ENCODE results near the gene HSP90AA1.

The HSP90AA1 gene

GRCh38 chr14:102037686-102038085 lies 49.2 kb downstream of the HSP90AA1 start:
- no peak overlapping the region for H3K4me3 ChIP-seq (ENCODE audit: low read length, poor library complexity, severe bottlenecking)
- H4K20me1 ChIP-seq (ENCODE audit: insufficient read depth, low read length, poor library complexity, severe bottlenecking), result no peaks in the 10 kb centered on the region
- H3K4me1 ChIP-seq (ENCODE audit: insufficient read depth, low read length, poor library complexity, severe bottlenecking), result no peaks in the 10 kb centered on the region
- TF ChIP-seq EZH2phosphoT487 (IDR thresholded peaks at IDR 0.05; ENCODE audit: borderline replicate concordance), result no peak
- TF ChIP-seq, protein P1, sequence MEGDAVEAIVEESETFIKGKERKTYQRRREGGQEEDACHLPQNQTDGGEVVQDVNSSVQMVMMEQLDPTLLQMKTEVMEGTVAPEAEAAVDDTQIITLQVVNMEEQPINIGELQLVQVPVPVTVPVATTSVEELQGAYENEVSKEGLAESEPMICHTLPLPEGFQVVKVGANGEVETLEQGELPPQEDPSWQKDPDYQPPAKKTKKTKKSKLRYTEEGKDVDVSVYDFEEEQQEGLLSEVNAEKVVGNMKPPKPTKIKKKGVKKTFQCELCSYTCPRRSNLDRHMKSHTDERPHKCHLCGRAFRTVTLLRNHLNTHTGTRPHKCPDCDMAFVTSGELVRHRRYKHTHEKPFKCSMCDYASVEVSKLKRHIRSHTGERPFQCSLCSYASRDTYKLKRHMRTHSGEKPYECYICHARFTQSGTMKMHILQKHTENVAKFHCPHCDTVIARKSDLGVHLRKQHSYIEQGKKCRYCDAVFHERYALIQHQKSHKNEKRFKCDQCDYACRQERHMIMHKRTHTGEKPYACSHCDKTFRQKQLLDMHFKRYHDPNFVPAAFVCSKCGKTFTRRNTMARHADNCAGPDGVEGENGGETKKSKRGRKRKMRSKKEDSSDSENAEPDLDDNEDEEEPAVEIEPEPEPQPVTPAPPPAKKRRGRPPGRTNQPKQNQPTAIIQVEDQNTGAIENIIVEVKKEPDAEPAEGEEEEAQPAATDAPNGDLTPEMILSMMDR (conservative IDR thresholded peaks at IDR 0.05; ENCODE audit: low read length), result no peak
- H3K36me3 ChIP-seq (ENCODE audit: insufficient read depth, low read length), result peaks cover 95% of the 10 kb centered on the region
- no peaks in the 10 kb centered on the region for H3K79me2 ChIP-seq (ENCODE audit: insufficient read depth, low read length)
- no peaks in the 10 kb centered on the region for H3K9me2 ChIP-seq (replicated peaks; ENCODE audit: low read depth, low read length)
- H3K9me3 ChIP-seq (ENCODE audit: insufficient read depth, low read depth, low read length), result no peaks in the 10 kb centered on the region
- H3F3A ChIP-seq (ENCODE audit: low read depth), result no peaks in the 10 kb centered on the region
- no peaks in the 10 kb centered on the region for H3K27me3 ChIP-seq (ENCODE audit: insufficient read depth, low read length, poor library complexity, severe bottlenecking)
- H3K9ac ChIP-seq (ENCODE audit: low read depth, low read length, poor library complexity, severe bottlenecking), result no peak overlapping the region
- H3K4me2 ChIP-seq (ENCODE audit: low read depth, low read length, poor library complexity, severe bottlenecking), result no peak overlapping the region
- no peak overlapping the region for H2AFZ ChIP-seq (ENCODE audit: low read length)

GRCh38 chr14:102035914-102036313 lies 50.9 kb downstream of the HSP90AA1 start:
- H3K4me3 ChIP-seq (ENCODE audit: low read length, poor library complexity, severe bottlenecking), result no peak overlapping the region
- TF ChIP-seq, protein P1 (conservative IDR thresholded peaks at IDR 0.05; ENCODE audit: low read length), result no peak
- no peak for TF ChIP-seq EZH2phosphoT487 (IDR thresholded peaks at IDR 0.05; ENCODE audit: borderline replicate concordance)
- no peaks in the 10 kb centered on the region for H3K4me1 ChIP-seq (ENCODE audit: insufficient read depth, low read length, poor library complexity, severe bottlenecking)

DNA sequence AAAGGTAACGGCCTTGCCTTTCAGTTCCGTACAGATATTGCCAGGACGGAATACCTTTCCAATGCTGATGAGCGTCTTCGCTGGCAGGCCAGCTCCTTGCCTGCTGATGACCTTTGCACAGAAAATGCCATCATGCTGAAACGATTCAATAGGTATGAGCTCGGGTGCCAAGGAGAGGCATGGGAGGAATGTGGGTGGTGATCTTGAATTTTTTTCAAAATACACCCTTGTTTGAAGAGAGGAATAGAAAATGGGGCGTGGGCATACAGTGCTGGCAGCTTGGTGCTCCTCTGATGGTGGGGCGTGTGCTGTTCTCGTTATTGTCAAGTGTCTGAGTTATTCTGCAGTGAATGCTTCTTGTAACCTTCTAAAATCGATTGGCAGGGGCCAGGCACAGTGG lies 52.5 kb downstream of the HSP90AA1 start:
- Histone ChIP-seq H3K9me3 (ENCODE audit: insufficient read depth, low read depth, low read length) (no peaks in the 10 kb centered on the region), H3K4me3 (ENCODE audit: low read length, poor library complexity, severe bottlenecking) (no peak overlapping the region), H3K4me1 (ENCODE audit: insufficient read depth, low read length, poor library complexity, severe bottlenecking) (no peaks in the 10 kb centered on the region), H3K36me3 (ENCODE audit: insufficient read depth, low read length) (peaks cover 90% of the 10 kb centered on the region), H3K9me2 (replicated peaks; ENCODE audit: low read depth, low read length) (no peaks in the 10 kb centered on the region), H3K79me2 (ENCODE audit: insufficient read depth, low read length) (no peaks in the 10 kb centered on the region), H3F3A (ENCODE audit: low read depth) (no peaks in the 10 kb centered on the region), H2AFZ (ENCODE audit: low read length) (no peak overlapping the region), H3K4me2 (ENCODE audit: low read depth, low read length, poor library complexity, severe bottlenecking) (no peak overlapping the region), H3K9ac (ENCODE audit: low read depth, low read length, poor library complexity, severe bottlenecking) (no peak overlapping the region), H3K27me3 (ENCODE audit: insufficient read depth, low read length, poor library complexity, severe bottlenecking) (no peaks in the 10 kb centered on the region), H4K20me1 (ENCODE audit: insufficient read depth, low read length, poor library complexity, severe bottlenecking) (no peaks in the 10 kb centered on the region)
- TF ChIP-seq EZH2phosphoT487 (IDR thresholded peaks at IDR 0.05; ENCODE audit: borderline replicate concordance), result no peak
- TF ChIP-seq, protein P1 (conservative IDR thresholded peaks at IDR 0.05; ENCODE audit: low read length), result no peak

More at GRCh38 chr14:102035914-102036313, 50.9 kb downstream of the HSP90AA1 start:
- Histone ChIP-seq H3K36me3 (ENCODE audit: insufficient read depth, low read length) (peaks cover 91% of the 10 kb centered on the region), H3F3A (ENCODE audit: low read depth) (no peaks in the 10 kb centered on the region), H3K9me3 (ENCODE audit: insufficient read depth, low read depth, low read length) (no peaks in the 10 kb centered on the region), H3K4me2 (ENCODE audit: low read depth, low read length, poor library complexity, severe bottlenecking) (no peak overlapping the region), H3K27me3 (ENCODE audit: insufficient read depth, low read length, poor library complexity, severe bottlenecking) (no peaks in the 10 kb centered on the region), H3K9ac (ENCODE audit: low read depth, low read length, poor library complexity, severe bottlenecking) (no peak overlapping the region), H3K9me2 (replicated peaks; ENCODE audit: low read depth, low read length) (no peaks in the 10 kb centered on the region), H2AFZ (ENCODE audit: low read length) (no peak overlapping the region), H3K79me2 (ENCODE audit: insufficient read depth, low read length) (no peaks in the 10 kb centered on the region), H4K20me1 (ENCODE audit: insufficient read depth, low read length, poor library complexity, severe bottlenecking) (no peaks in the 10 kb centered on the region)

Data from Loucy (cell line).